Epidermal melanocyte (primary cell): Measurements from ENCODE around the gene MTHFR.

Experiments
- DNase-seq: peaks from one replicate; pipeline ENCODE4 v3.0.0; 2011; ENCODE audit warnings: low spot score; ENCODE audit not compliant: insufficient read length

The MTHFR gene

GRCh38 chr1:11805422-11806306 lies at the start of gene MTHFR, which contains the start of gene CLCN6:
Gene MTHFR (minus strand): TSS chr1:11805964. CDS start chr1:11803116, 2,848 bp downstream.
Gene CLCN6 (plus strand): TSS chr1:11806191. CDS start chr1:11806263, 72 bp downstream.
- DNase-seq = peak; percentile 93

- no peak for DNase-seq
These were observed 49.7 kb upstream of the MTHFR start for GRCh38 chr1:11855430-11855829.

GRCh38 chr1:11854519-11854918 lies 48.8 kb upstream of the MTHFR start:
- no peak for DNase-seq

GRCh38 chr1:11851180-11851579 lies 45.4 kb upstream of the MTHFR start:
- DNase-seq = no peak

GRCh38 chr1:11850156-11850555 lies 44.4 kb upstream of the MTHFR start:
- DNase-seq = no peak

GRCh38 chr1:11848373-11848700 lies 42.6 kb upstream of the MTHFR start:
- no peak for DNase-seq

GRCh38 chr1:11847667-11848372 lies 42.1 kb upstream of the MTHFR start, which contains the start of gene NPPA:
Gene NPPA (minus strand): TSS chr1:11847783. CDS start chr1:11847684, 99 bp downstream.
- no peak for DNase-seq

GRCh38 chr1:11845641-11846335 lies 40.0 kb upstream of the MTHFR start:
- DNase-seq = no peak

- peak; percentile 46 for DNase-seq
These were observed 36.6 kb upstream of the MTHFR start for GRCh38 chr1:11842154-11843041.

- no peak for DNase-seq
These were observed 35.7 kb upstream of the MTHFR start for GRCh38 chr1:11841245-11842153.

- no peak for DNase-seq
These were observed 34.3 kb upstream of the MTHFR start for GRCh38 chr1:11839727-11840705.

GRCh38 chr1:11838349-11839272 lies 32.8 kb upstream of the MTHFR start:
- peak; percentile 86 for DNase-seq

GRCh38 chr1:11837767-11838348 lies 32.1 kb upstream of the MTHFR start:
- DNase-seq = no peak

- no peak for DNase-seq
These were observed 31.4 kb upstream of the MTHFR start for GRCh38 chr1:11836955-11837766.

- DNase-seq = no peak
These were observed 29.9 kb upstream of the MTHFR start for GRCh38 chr1:11835441-11836225.
